Uterus (tissue), 2 donors: Measurements from ENCODE around the gene HMCN1.

Experiments used
- CTCF ChIP-seq, 4 experiments: fragments of 200-600 bp in 2 of 4; fragments of 450-650 bp in 2 of 4; sonication (generic) in 2 of 4; IDR thresholded peaks; one replicate each; pipeline ENCODE4 v1.5.1; 2016 to 2019; ENCODE audit warnings: antibody characterized with exemption in 4 of 4, mild to moderate bottlenecking in 2 of 4, moderate library complexity in 1 of 4
- POLR2A ChIP-seq, 2 donors: fragments of 450-650 bp; IDR thresholded peaks; one replicate each; pipeline ENCODE4 v1.6.1; 2016; ENCODE audit warnings: antibody characterized with exemption in 2 of 2, mild to moderate bottlenecking in 1 of 2, moderate library complexity in 1 of 2

GRCh38 chr1:186030453-186030852 is 296.3 kb downstream of the HMCN1 start:
- TF ChIP-seq CTCF (IDR thresholded peaks at IDR 0.05) (no peak), POLR2A (IDR thresholded peaks at IDR 0.05) (no peak)
